GM19025 (cell line): ENCODE measurements around the gene MRC2.
"Not testable (repeated sequence)": the region's sequence is repeated elsewhere in the genome, so short reads cannot be mapped to it uniquely, and the experiment has no call there.

Experiments
- ATAC-seq: cut with Tn5 transposase; IDR thresholded peaks from one replicate; pipeline ENCODE4 v1.9.1; 2021; ENCODE audit warnings: mild to moderate bottlenecking, low read depth, moderate library complexity; ENCODE audit not compliant: unreplicated experiment

MRC2 gene

GRCh38 chr17:62675260-62675659 lies 47.8 kb downstream of the MRC2 start:
- no peak for ATAC-seq

GRCh38 chr17:62675701-62676100 lies 48.2 kb downstream of the MRC2 start:
- ATAC-seq: no peak

GRCh38 chr17:62676231-62676943 lies 48.9 kb downstream of the MRC2 start:
- ATAC-seq: no peak

- no peak for ATAC-seq
Measured at GRCh38 chr17:62676952-62677596, 49.6 kb downstream of the MRC2 start.

GRCh38 chr17:62678214-62678919 lies 50.9 kb downstream of the MRC2 start:
- no peak for ATAC-seq

DNA sequence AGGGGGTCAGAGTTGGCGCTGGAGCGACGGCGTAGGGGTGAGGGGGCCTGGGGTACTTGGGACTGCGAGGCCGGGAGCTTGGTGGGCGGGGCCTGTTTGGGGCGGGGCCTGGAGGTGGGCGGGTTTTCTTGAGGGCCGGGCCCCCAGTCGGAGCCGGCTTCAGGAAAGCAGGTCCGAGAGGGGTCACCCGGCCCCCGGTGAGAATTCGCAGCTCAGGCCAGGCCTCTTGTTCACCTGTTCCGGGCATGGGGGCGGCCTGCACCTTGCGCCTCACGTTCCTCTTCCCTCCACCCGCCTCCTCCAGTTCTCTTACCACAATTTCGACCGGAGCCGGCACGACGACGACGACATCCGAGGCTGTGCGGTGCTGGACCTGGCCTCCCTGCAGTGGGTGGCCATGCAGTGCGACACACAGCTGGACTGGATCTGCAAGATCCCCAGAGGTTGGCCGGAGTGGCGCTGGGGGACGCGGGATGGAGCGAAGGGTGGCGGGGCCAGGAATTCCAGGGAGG lies 52.5 kb downstream of the MRC2 start:
- ATAC-seq: no peak

DNA sequence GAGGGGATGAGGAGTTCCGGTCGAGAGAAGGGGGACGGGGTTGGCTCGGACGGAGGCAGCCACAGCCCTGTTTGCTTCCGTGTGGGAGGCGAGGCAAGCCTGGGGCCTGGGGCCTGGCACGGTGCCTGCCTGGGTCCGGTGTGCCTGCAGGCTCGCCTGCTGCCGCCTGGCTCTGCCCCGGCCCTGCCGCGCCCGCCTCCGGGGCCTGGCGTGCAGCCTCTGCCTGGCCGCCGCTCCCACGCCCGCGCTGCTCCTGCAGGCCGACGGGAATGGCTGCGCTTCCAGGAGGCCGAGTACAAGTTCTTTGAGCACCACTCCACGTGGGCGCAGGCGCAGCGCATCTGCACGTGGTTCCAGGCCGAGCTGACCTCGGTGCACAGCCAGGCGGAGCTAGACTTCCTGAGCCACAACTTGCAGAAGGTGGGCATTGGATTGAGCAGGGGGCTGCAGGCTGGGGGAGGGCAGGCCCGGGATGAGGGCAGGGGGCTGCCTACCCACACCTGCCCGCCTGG lies 53.1 kb downstream of the MRC2 start:
- no peak for ATAC-seq

- ATAC-seq: no peak
Measured at GRCh38 chr17:62681061-62681938, 53.8 kb downstream of the MRC2 start.

GRCh38 chr17:62681939-62682381 lies 54.5 kb downstream of the MRC2 start:
- no peak for ATAC-seq

GRCh38 chr17:62684179-62684578 lies 56.7 kb downstream of the MRC2 start:
- no peak for ATAC-seq

DNA sequence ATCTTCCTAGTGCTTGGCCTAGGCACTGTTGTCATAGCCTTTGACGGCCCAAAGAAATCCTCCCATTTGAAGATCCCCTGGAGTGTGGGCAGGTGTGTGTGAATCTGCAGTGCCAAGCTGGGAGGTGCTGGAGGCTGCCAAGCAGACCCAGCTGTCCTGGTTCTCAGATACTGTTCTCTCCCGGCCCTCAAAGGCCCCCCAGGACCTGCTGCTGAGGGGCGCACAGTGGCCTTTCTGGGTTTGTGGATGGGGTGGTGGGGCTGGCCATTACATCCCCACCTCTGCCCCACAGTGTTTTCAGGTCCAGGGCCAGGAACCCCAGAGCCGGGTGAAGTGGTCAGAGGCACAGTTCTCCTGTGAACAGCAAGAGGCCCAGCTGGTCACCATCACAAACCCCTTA lies 60.5 kb downstream of the MRC2 start:
- no peak for ATAC-seq

DNA sequence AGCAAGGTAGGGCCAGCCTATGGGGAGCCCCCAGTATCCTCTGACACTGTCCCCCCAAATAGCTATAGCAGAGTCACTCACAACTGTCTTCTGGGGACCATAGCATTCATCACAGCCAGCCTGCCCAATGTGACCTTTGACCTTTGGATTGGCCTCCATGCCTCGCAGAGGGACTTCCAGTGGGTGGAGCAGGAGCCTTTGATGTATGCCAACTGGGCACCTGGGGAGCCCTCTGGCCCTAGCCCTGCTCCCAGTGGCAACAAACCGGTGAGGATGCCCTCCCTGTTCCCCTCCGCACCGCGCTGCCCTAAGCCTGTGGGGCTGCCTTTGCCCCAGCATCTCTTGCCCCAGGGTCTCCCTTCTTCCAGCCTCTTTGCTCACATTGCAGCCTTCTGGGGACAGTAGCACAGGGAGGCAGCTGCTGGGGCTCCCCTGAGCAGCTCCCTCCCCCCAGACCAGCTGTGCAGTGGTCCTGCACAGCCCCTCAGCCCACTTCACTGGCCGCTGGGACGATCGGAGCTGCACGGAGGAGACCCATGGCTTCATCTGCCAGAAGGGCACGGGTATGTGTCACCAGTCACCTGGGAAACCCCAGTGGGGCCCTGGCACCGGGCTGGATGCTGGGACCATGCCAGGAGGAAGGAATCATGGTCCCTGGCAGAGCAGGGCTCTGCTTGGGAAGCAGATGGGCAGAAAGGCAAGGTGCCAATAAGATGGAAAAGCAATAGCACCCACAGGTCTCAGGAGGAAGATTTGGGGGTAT lies 61.1 kb downstream of the MRC2 start:
- ATAC-seq: no peak

GRCh38 chr17:62689441-62690167 lies 62.1 kb downstream of the MRC2 start:
- ATAC-seq: no peak

GRCh38 chr17:62690168-62690897 lies 62.9 kb downstream of the MRC2 start:
- ATAC-seq: no peak

DNA sequence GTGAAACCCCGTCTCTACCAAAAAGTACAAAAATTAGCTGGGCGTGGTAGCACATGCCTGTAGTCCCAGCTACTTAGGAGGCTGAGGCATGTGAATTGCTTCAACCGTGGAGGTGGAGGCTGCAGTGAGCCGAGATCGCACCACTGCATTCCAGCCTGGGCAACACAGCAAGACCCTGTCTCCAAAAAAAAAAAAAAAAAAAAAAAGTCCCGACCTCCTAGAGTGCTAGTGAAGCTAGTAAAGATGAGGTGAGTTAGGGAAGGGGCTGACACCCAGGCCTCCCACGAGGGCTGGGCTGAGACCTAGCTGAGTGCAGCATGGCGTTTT lies 64.1 kb downstream of the MRC2 start:
- ATAC-seq: not testable (repeated sequence)

DNA sequence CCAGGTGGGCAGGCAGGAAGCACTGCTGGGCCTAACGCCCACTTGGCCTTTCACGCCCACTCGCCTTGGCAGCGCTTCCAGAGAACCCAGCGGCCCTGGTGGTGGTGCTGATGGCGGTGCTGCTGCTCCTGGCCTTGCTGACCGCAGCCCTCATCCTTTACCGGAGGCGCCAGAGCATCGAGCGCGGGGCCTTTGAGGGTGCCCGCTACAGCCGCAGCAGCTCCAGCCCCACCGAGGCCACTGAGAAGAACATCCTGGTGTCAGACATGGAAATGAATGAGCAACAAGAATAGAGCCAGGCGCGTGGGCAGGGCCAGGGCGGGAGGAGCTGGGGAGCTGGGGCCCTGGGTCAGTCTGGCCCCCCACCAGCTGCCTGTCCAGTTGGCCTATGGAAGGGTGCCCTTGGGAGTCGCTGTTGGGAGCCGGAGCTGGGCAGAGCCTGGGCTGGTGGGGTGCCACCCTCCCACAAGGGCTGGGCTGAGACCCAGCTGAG lies 64.7 kb downstream of the MRC2 start:
- ATAC-seq: no peak

DNA sequence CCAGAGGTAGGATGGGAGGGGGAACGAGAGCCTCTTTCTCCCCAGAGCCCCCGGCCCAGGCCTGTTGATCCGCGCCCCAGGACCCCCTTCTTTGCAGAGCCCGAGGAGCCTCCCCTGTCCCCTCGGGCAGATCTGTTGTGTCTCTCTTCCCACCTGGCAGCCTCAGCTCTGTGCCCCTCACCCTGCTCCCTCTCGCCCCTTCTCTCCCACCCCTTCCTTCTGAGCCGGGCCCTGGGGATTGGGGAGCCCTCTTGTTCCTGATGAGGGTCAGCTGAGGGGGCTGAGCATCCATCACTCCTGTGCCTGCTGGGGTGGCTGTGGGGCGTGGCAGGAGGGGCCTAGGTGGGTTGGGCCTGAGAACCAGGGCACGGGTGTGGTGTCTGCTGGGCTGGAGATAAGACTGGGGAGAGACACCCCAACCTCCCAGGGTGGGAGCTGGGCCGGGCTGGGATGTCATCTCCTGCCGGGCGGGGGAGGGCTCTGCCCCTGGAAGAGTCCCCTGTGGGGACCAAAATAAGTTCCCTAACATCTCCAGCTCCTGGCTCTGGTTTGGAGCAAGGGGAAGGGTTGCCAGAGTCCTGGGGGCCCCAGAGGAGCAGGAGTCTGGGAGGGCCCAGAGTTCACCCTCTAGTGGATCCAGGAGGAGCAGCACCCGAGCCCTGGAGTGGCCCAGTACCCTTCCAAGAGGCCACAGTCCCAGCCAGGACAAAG lies 65.4 kb downstream of the MRC2 start:
- no peak for ATAC-seq
